H1 (cell line): ENCODE data around the gene PLXDC2. TPM values are rescaled to one million over a fixed set of nuclear protein-coding genes. Genes with fewer than 3 reads are reported as not detected.

Source experiments
- CTCF ChIA-PET: fragments of 300-600 bp; sonication (Branson Sonifier 250); formaldehyde crosslinking; loops from one replicate; lab custom pipeline; 2021; ENCODE audit not compliant: partially characterized antibody; lab: Charles Lee
- POLR2A ChIA-PET: fragments of 300-600 bp; sonication (Branson Sonifier 250); formaldehyde crosslinking; loops from one replicate; lab custom pipeline; 2021; ENCODE audit warnings: inconsistent platforms; ENCODE audit not compliant: partially characterized antibody; lab: Charles Lee
- DNase-seq, 2 experiments: peaks; one replicate each; pipeline versions ENCODE4 v3.0.0 to v3.0.0-alpha.2; 2010 to 2022; ENCODE audit warnings: low spot score in 2 of 2, low read depth in 1 of 2, mixed read lengths in 1 of 2
- FAIRE-seq: peaks from 2 replicates; lab custom pipeline; 2011; peaks lifted over from hg19 to GRCh38; lab: Jason Lieb, UNC
- H2AFZ ChIP-seq: 2 replicates; pipeline ENCODE4 v1.8.1; 2012; ENCODE audit warnings: low read length, inconsistent platforms
- H2AK5ac ChIP-seq: 2 replicates; pipeline ENCODE4 v1.6.1; 2013; ENCODE audit warnings: low read depth, low read length
- H2BK120ac ChIP-seq: replicated peaks from 2 replicates; pipeline ENCODE3; 2013; ENCODE audit warnings: low read depth, low read length, inconsistent platforms
- H2BK12ac ChIP-seq: 2 replicates; pipeline ENCODE4 v1.6.1; 2013; ENCODE audit warnings: low read depth, low read length
- H2BK15ac ChIP-seq: 2 replicates; pipeline ENCODE4 v1.6.1; 2013; ENCODE audit warnings: low read length
- H2BK20ac ChIP-seq: 2 replicates; pipeline ENCODE4 v1.6.1; 2013; ENCODE audit warnings: low read length
- H2BK5ac ChIP-seq: 2 replicates; pipeline ENCODE4 v1.6.1; 2013; ENCODE audit warnings: low read depth, low read length
- H3K14ac ChIP-seq: 2 replicates; pipeline ENCODE4 v1.6.1; 2013; ENCODE audit warnings: inconsistent platforms; ENCODE audit not compliant: insufficient read length
- H3K18ac ChIP-seq: 2 replicates; pipeline ENCODE4 v1.6.1; 2013; ENCODE audit warnings: low read length; ENCODE audit errors: extremely low read depth
- H3K23ac ChIP-seq: 2 replicates; pipeline ENCODE4 v1.6.1; 2013; ENCODE audit warnings: inconsistent platforms; ENCODE audit not compliant: insufficient read length
- H3K23me2 ChIP-seq: 2 replicates; pipeline ENCODE4 v1.6.1; 2013; ENCODE audit warnings: low read depth, low read length
- H3K27ac ChIP-seq: 2 replicates; pipeline ENCODE4 v1.6.1; 2011; ENCODE audit warnings: low read depth, low read length, inconsistent platforms
- H3K27me3 ChIP-seq, 4 experiments: replicated peaks in 1 of 4; 1 replicate in 1 of 4; 2 replicates in 3 of 4; pipeline versions ENCODE4 v1.6.1 to v1.8.1; 2011 to 2013; ENCODE audit warnings: low read length in 3 of 4, mild to moderate bottlenecking in 3 of 4, inconsistent platforms in 2 of 4, mixed read lengths in 2 of 4, moderate library complexity in 1 of 4; ENCODE audit not compliant: control insufficient read depth in 3 of 4, insufficient read depth in 3 of 4; ENCODE audit errors: extremely low read depth in 1 of 4
- H3K36me3 ChIP-seq, 4 experiments: 2 replicates each; pipeline versions ENCODE4 v1.6.1 to v1.8.1; 2011 to 2013; ENCODE audit warnings: mild to moderate bottlenecking in 4 of 4, low read length in 3 of 4, moderate library complexity in 2 of 4, control low read depth in 1 of 4, inconsistent platforms in 1 of 4; ENCODE audit not compliant: insufficient read depth in 4 of 4, control insufficient read depth in 2 of 4
- H3K4ac ChIP-seq: replicated peaks from 2 replicates; pipeline ENCODE3; 2013; ENCODE audit warnings: low read length, low read depth, mixed read lengths, inconsistent platforms; ENCODE audit not compliant: insufficient read length
- H3K4me1 ChIP-seq, 4 experiments: replicated peaks in 1 of 4; 1 replicate in 1 of 4; 2 replicates in 3 of 4; pipeline versions ENCODE4 v1.6.1 to v1.8.1; 2011 to 2013; ENCODE audit warnings: low read length in 3 of 4, inconsistent platforms in 2 of 4, mixed read lengths in 1 of 4; ENCODE audit not compliant: insufficient read depth in 4 of 4, control insufficient read depth in 3 of 4
- H3K4me2 ChIP-seq, 2 experiments: 2 replicates each; pipeline versions ENCODE4 v1.6.1 to v1.8.1; 2011 to 2013; ENCODE audit warnings: low read depth in 2 of 2, low read length in 2 of 2, control low read depth in 1 of 2, inconsistent platforms in 1 of 2, mild to moderate bottlenecking in 1 of 2; ENCODE audit not compliant: insufficient read depth in 1 of 2
- H3K4me3 ChIP-seq, 4 experiments: fragments of 200-600, 300-600 bp in 1 of 4; sonication (generic), shearing (Covaris generic), sonication (Bioruptor Twin) in 1 of 4; 2 replicates each; pipeline versions ENCODE4 v1.5.1 to v1.8.1; 2011 to 2016; ENCODE audit warnings: low read length in 4 of 4, low read depth in 3 of 4, control low read depth in 2 of 4, inconsistent platforms in 2 of 4, mild to moderate bottlenecking in 2 of 4, mixed read lengths in 1 of 4, moderate library complexity in 1 of 4; ENCODE audit not compliant: insufficient read depth in 2 of 4; ENCODE audit errors: extremely low read depth in 1 of 4
- H3K56ac ChIP-seq: replicated peaks from 2 replicates; pipeline ENCODE3; 2013; ENCODE audit warnings: low read depth, mild to moderate bottlenecking, mixed read lengths, low read length, inconsistent platforms; ENCODE audit not compliant: insufficient read length
- H3K79me1 ChIP-seq: 2 replicates; pipeline ENCODE4 v1.6.1; 2013; ENCODE audit warnings: low read depth, low read length, control low read depth
- H3K79me2 ChIP-seq, 2 experiments: 2 replicates each; pipeline versions ENCODE4 v1.6.1 to v1.8.1; 2012 to 2013; ENCODE audit warnings: low read length in 2 of 2, mild to moderate bottlenecking in 2 of 2, inconsistent platforms in 1 of 2; ENCODE audit not compliant: insufficient read depth in 2 of 2, control insufficient read depth in 1 of 2
- H3K9ac ChIP-seq, 4 experiments: replicated peaks in 1 of 4; 1 replicate in 1 of 4; 2 replicates in 3 of 4; pipeline versions ENCODE4 v1.6.1 to v1.8.1; 2011 to 2013; ENCODE audit warnings: low read depth in 3 of 4, low read length in 3 of 4, control low read depth in 2 of 4, mild to moderate bottlenecking in 2 of 4, moderate library complexity in 2 of 4, inconsistent platforms in 1 of 4; ENCODE audit errors: extremely low read depth in 1 of 4
- H3K9me3 ChIP-seq, 2 experiments: 2 replicates each; pipeline versions ENCODE4 v1.6.1 to v1.8.1; 2012 to 2013; ENCODE audit warnings: mild to moderate bottlenecking in 2 of 2, moderate library complexity in 2 of 2, control low read depth in 1 of 2, inconsistent platforms in 1 of 2, low read depth in 1 of 2, low read length in 1 of 2, mixed read lengths in 1 of 2; ENCODE audit not compliant: insufficient read depth in 2 of 2
- H4K20me1 ChIP-seq, 2 experiments: replicated peaks in 1 of 2; 2 replicates each; pipeline versions ENCODE3 to v1.8.1; 2011 to 2013; ENCODE audit warnings: inconsistent platforms in 2 of 2, low read length in 2 of 2, mild to moderate bottlenecking in 1 of 2; ENCODE audit not compliant: insufficient read depth in 2 of 2, control insufficient read depth in 1 of 2
- H4K5ac ChIP-seq: 2 replicates; pipeline ENCODE4 v1.6.1; 2013; ENCODE audit warnings: low read length, low read depth, mixed read lengths, inconsistent platforms; ENCODE audit not compliant: insufficient read length
- H4K8ac ChIP-seq: 2 replicates; pipeline ENCODE4 v1.8.0; 2013; ENCODE audit warnings: mild to moderate bottlenecking, moderate library complexity, low read length, inconsistent platforms; ENCODE audit not compliant: insufficient read depth; ENCODE audit errors: extremely low read depth
- H4K91ac ChIP-seq: replicated peaks from 2 replicates; pipeline ENCODE3; 2013; ENCODE audit warnings: low read length, mixed read lengths, inconsistent platforms; ENCODE audit not compliant: insufficient read length
- BACH1 ChIP-seq: IDR thresholded peaks from 2 replicates; pipeline ENCODE4 v1.6.1; 2012; ENCODE audit warnings: low read length, improper control_type of control experiment
- CTCF ChIP-seq, 3 experiments: IDR thresholded peaks; 1 replicate in 2 of 3; 2 replicates in 1 of 3; pipeline versions ENCODE4 v1.5.1 to v1.6.1; 2011; ENCODE audit warnings: low read length in 3 of 3, mild to moderate bottlenecking in 3 of 3, inconsistent platforms in 2 of 3, low read depth in 1 of 3, moderate library complexity in 1 of 3; ENCODE audit not compliant: insufficient read depth in 1 of 3; ENCODE audit errors: control extremely low read depth in 1 of 3
- HDAC6 ChIP-seq: IDR thresholded peaks from one replicate; pipeline ENCODE4 v1.7.1; 2012; ENCODE audit warnings: low read depth, mild to moderate bottlenecking, inconsistent platforms, low read length, moderate library complexity
- MAX ChIP-seq: IDR thresholded peaks from 2 replicates; pipeline ENCODE4 v1.6.1; 2012; ENCODE audit warnings: inconsistent platforms
- NRF1 ChIP-seq: IDR thresholded peaks from 2 replicates; pipeline ENCODE4 v1.6.1; 2011; ENCODE audit warnings: mild to moderate bottlenecking, low read depth, low read length, improper control_type of control experiment
- RXRA ChIP-seq: IDR thresholded peaks from 2 replicates; pipeline ENCODE4 v1.6.1; 2011; ENCODE audit warnings: low read depth, mild to moderate bottlenecking, low read length, moderate library complexity; ENCODE audit not compliant: insufficient read depth
- SAP30 ChIP-seq: fragments of 300-600 bp; sonication (generic); IDR thresholded peaks from 2 replicates; pipeline ENCODE4 v1.7.1; 2012; ENCODE audit warnings: low read length, moderate library complexity, mild to moderate bottlenecking, inconsistent platforms; ENCODE audit not compliant: insufficient read depth, insufficient replicate concordance
- SIRT6 ChIP-seq: IDR thresholded peaks from one replicate; pipeline ENCODE4 v1.7.1; 2012; ENCODE audit warnings: low read length, inconsistent platforms
- SP1 ChIP-seq: IDR thresholded peaks from 2 replicates; pipeline ENCODE4 v1.6.1; 2011; ENCODE audit warnings: low read depth, low read length
- SP2 ChIP-seq: IDR thresholded peaks from 2 replicates; pipeline ENCODE4 v1.6.1; 2012; ENCODE audit warnings: mild to moderate bottlenecking, low read length, inconsistent platforms
- TAF1 ChIP-seq: IDR thresholded peaks from 2 replicates; pipeline ENCODE4 v1.6.1; 2011; ENCODE audit warnings: mild to moderate bottlenecking, low read depth, low read length
- TBP ChIP-seq: IDR thresholded peaks from 2 replicates; pipeline ENCODE4 v1.6.1; 2011; ENCODE audit warnings: low read depth, low read length, improper control_type of control experiment
- YY1 ChIP-seq: IDR thresholded peaks from 2 replicates; pipeline ENCODE4 v1.6.1; 2011; ENCODE audit warnings: low read depth, mild to moderate bottlenecking, low read length
- WGBS, 2 experiments: shearing (Covaris generic) in 1 of 2; methylation state at CpG; one replicate each; pipeline versions ENCODE4 v1.1.6 to v1.1.7; 2013 to 2015; ENCODE audit warnings: low lambda C conversion rate in 2 of 2, mixed read lengths in 2 of 2, inconsistent platforms in 1 of 2, low coverage in 1 of 2, missing lambda C conversion rate in 1 of 2; ENCODE audit not compliant: insufficient replicate concordance in 2 of 2, insufficient coverage in 1 of 2, insufficient read length in 1 of 2; ENCODE audit errors: extremely low coverage in 1 of 2, missing lambda C conversion rate in 1 of 2; 5-methylcytosine and 5-hydroxymethylcytosine counted together
- polyA plus RNA-seq, 7 experiments: library from polyadenylated mRNA; depleted of rRNA in 3 of 7; stranded (reverse) in 5 of 7; unstranded in 2 of 7; fragments of >200 nt in 5 of 7; fragments of 200-250 nt in 2 of 7; gene quantifications; 1 replicate in 5 of 7; 2 replicates in 1 of 7; 4 replicates in 1 of 7; pipeline versions ENCODE4 v1.2.1 to v1.2.3, GENCODE V29; 2011 to 2013; ENCODE audit warnings: missing spikeins in 2 of 7, mixed read lengths in 2 of 7
- total RNA-seq: library from RNA; stranded (reverse); fragmentation: NEBNext Ultra II Directional; extraction: Animal tissue kit (Norgen Biotek cat#: 25700); gene quantifications from 2 replicates; pipeline ENCODE4 v1.2.1, GENCODE V29; 2021

The PLXDC2 gene
- total and polyA plus RNA-seq, 2 of the 8 experiments (the other 6 are each of a cell fraction or from before 2014, with no cell fraction given), result 23.0 to 40.5 TPM

- no peak for TF ChIP-seq TAF1
- TF ChIP-seq TBP, result no peak
- no peak for TF ChIP-seq SP1
- no peak for TF ChIP-seq SP2
- no peak for TF ChIP-seq BACH1
- TF ChIP-seq CTCF (IDR thresholded peaks at IDR 0.05; ENCODE audit: control extremely low read depth in 1 of 3, insufficient read depth in 1 of 3, low read depth in 1 of 3, low read length in 3 of 3), result no peak
- TF ChIP-seq MAX, result no peak
- TF ChIP-seq SIRT6, result no peak
- no peak for TF ChIP-seq SAP30
- no peak for TF ChIP-seq HDAC6
- no peak for TF ChIP-seq NRF1
- no peak for TF ChIP-seq YY1
- no peak for TF ChIP-seq RXRA
- Histone ChIP-seq H4K8ac (no peak overlapping the region), H2BK15ac (no peak overlapping the region), H3K9me3 (no peaks in the 10 kb centered on the region), H4K20me1 (no peaks in the 10 kb centered on the region), H2BK120ac (no peak overlapping the region), H3K79me2 (no peaks in the 10 kb centered on the region), H3K14ac (no peak overlapping the region), H3K27ac (no peak overlapping the region), H3K4ac (no peak overlapping the region), H4K5ac (no peak overlapping the region), H3K23ac (no peak overlapping the region), H2AFZ (no peak overlapping the region), H3K79me1 (no peaks in the 10 kb centered on the region), H3K27me3 (no peaks in the 10 kb centered on the region), H2BK12ac (no peak overlapping the region), H2BK20ac (no peak overlapping the region), H3K23me2 (no peaks in the 10 kb centered on the region), H3K9ac (no peak overlapping the region), H2AK5ac (no peak overlapping the region), H3K18ac (no peak overlapping the region), H2BK5ac (no peak overlapping the region), H3K4me2 (no peak overlapping the region), H3K4me1 (peaks cover 0 to 9% (median 0%) of the 10 kb centered on the region in 4 experiments; a peak in 1 of 7 replicates), H3K56ac (no peak overlapping the region), H3K4me3 (no peak overlapping the region), H4K91ac (no peak overlapping the region), H3K36me3 (no peaks in the 10 kb centered on the region)
- DNase-seq (no peak), FAIRE-seq (no peak)
- CTCF ChIA-PET, result interaction anchor here (0.7 to 0.9 kb wide), 4 partner anchors 179 to 404 kb away, joined by 3 to 4 read pairs (median 3); no protein-coding TSS in a partner anchor
- 92% methylated on average over 5 of the region's 5 CpGs; no CpG with 5 or more reads in 1 of the 2 experiments for WGBS, 2 experiments
- POLR2A ChIA-PET, result interaction anchor here (0.5 to 0.6 kb wide), 2 partner anchors 44 to 841 kb away, joined by 3 read pairs; no protein-coding TSS in a partner anchor
These were observed 268.9 kb downstream of the PLXDC2 start for GRCh38 chr10:20085115-20085514.
